H1 (cell line): ENCODE results near the gene ZBTB18. TPM values are rescaled to one million over a fixed set of nuclear protein-coding genes. Genes with fewer than 3 reads are reported as not detected.

ENCODE experiments used
- BRCA1 ChIP-seq: IDR thresholded peaks from 2 replicates; pipeline ENCODE4 v1.6.1; 2012; ENCODE audit warnings: low read depth, low read length, improper control_type of control experiment
- CBX8 ChIP-seq: fragments of 300-800, 300-1000 bp; sonication (generic); IDR thresholded peaks from 2 replicates; pipeline ENCODE4 v1.7.1; 2016; ENCODE audit warnings: low read depth, low read length, borderline replicate concordance
- CREB1 ChIP-seq: IDR thresholded peaks from 2 replicates; pipeline ENCODE4 v1.6.1; 2012; ENCODE audit warnings: inconsistent platforms
- EGR1 ChIP-seq: IDR thresholded peaks from 2 replicates; pipeline ENCODE4 v1.6.1; 2011; ENCODE audit warnings: low read depth, low read length, borderline replicate concordance
- EZH2 ChIP-seq: fragments of 200-600 bp; sonication (generic); IDR thresholded peaks from 2 replicates; pipeline ENCODE4 v1.7.1; 2012; ENCODE audit warnings: low read depth, mild to moderate bottlenecking, moderate library complexity, low read length, inconsistent platforms; ENCODE audit not compliant: severe bottlenecking
- GABPA ChIP-seq: IDR thresholded peaks from 2 replicates; pipeline ENCODE4 v1.6.1; 2011; ENCODE audit warnings: mild to moderate bottlenecking, low read length, moderate library complexity, borderline replicate concordance; ENCODE audit not compliant: insufficient read depth
- GTF2F1 ChIP-seq: IDR thresholded peaks from 2 replicates; pipeline ENCODE4 v1.6.1; 2012; ENCODE audit warnings: low read depth, low read length, improper control_type of control experiment, borderline replicate concordance
- KDM5A ChIP-seq: fragments of 200-600 bp; IDR thresholded peaks from 2 replicates; pipeline ENCODE4 v1.7.1; 2012; ENCODE audit warnings: mild to moderate bottlenecking, low read length, inconsistent platforms, mixed read lengths
- RXRA ChIP-seq: IDR thresholded peaks from 2 replicates; pipeline ENCODE4 v1.6.1; 2011; ENCODE audit warnings: low read depth, mild to moderate bottlenecking, low read length, moderate library complexity; ENCODE audit not compliant: insufficient read depth
- SIN3A ChIP-seq, 2 experiments: IDR thresholded peaks in 1 of 2; conservative IDR thresholded peaks in 1 of 2; 2 replicates each; pipeline ENCODE4 v1.6.1; 2011 to 2012; ENCODE audit warnings: low read length in 2 of 2, improper control_type of control experiment in 1 of 2, low read depth in 1 of 2, mild to moderate bottlenecking in 1 of 2
- SIRT6 ChIP-seq: IDR thresholded peaks from one replicate; pipeline ENCODE4 v1.7.1; 2012; ENCODE audit warnings: low read length, inconsistent platforms
- TBP ChIP-seq: IDR thresholded peaks from 2 replicates; pipeline ENCODE4 v1.6.1; 2011; ENCODE audit warnings: low read depth, low read length, improper control_type of control experiment
- TCF12 ChIP-seq: IDR thresholded peaks from 2 replicates; pipeline ENCODE4 v1.6.1; 2011; ENCODE audit warnings: low read depth, mild to moderate bottlenecking, low read length
- ZNF274 ChIP-seq: IDR thresholded peaks from 2 replicates; pipeline ENCODE4 v1.7.0; 2012; ENCODE audit warnings: low read length, borderline replicate concordance; ENCODE audit errors: extremely low read depth
- polyA plus RNA-seq, 7 experiments: library from polyadenylated mRNA; depleted of rRNA in 3 of 7; stranded (reverse) in 5 of 7; unstranded in 2 of 7; fragments of >200 nt in 5 of 7; fragments of 200-250 nt in 2 of 7; gene quantifications; 1 replicate in 5 of 7; 2 replicates in 1 of 7; 4 replicates in 1 of 7; pipeline versions ENCODE4 v1.2.1 to v1.2.3, GENCODE V29; 2011 to 2013; ENCODE audit warnings: missing spikeins in 2 of 7, mixed read lengths in 2 of 7
- total RNA-seq: library from RNA; stranded (reverse); fragmentation: NEBNext Ultra II Directional; extraction: Animal tissue kit (Norgen Biotek cat#: 25700); gene quantifications from 2 replicates; pipeline ENCODE4 v1.2.1, GENCODE V29; 2021
- TF ChIP-seq, protein P1 (sequence below), 3 experiments: IDR thresholded peaks; 1 replicate in 2 of 3; 2 replicates in 1 of 3; pipeline versions ENCODE4 v1.5.1 to v1.6.1; 2011; ENCODE audit warnings: low read length in 3 of 3, mild to moderate bottlenecking in 3 of 3, inconsistent platforms in 2 of 3, low read depth in 1 of 3, moderate library complexity in 1 of 3; ENCODE audit not compliant: insufficient read depth in 1 of 3; ENCODE audit errors: control extremely low read depth in 1 of 3
- TF ChIP-seq, protein P2 (sequence below): IDR thresholded peaks from 2 replicates; pipeline ENCODE4 v1.6.1; 2012; ENCODE audit warnings: low read length, inconsistent platforms
- TF ChIP-seq, protein P3 (sequence below): IDR thresholded peaks from 2 replicates; pipeline ENCODE4 v1.6.1; 2011; ENCODE audit warnings: low read depth, mild to moderate bottlenecking, low read length; ENCODE audit not compliant: insufficient read depth

The ZBTB18 gene
- total and polyA plus RNA-seq, 2 of the 8 experiments (the other 6 are each of a cell fraction or from before 2014, with no cell fraction given), result 8.5 to 14.4 TPM

DNA sequence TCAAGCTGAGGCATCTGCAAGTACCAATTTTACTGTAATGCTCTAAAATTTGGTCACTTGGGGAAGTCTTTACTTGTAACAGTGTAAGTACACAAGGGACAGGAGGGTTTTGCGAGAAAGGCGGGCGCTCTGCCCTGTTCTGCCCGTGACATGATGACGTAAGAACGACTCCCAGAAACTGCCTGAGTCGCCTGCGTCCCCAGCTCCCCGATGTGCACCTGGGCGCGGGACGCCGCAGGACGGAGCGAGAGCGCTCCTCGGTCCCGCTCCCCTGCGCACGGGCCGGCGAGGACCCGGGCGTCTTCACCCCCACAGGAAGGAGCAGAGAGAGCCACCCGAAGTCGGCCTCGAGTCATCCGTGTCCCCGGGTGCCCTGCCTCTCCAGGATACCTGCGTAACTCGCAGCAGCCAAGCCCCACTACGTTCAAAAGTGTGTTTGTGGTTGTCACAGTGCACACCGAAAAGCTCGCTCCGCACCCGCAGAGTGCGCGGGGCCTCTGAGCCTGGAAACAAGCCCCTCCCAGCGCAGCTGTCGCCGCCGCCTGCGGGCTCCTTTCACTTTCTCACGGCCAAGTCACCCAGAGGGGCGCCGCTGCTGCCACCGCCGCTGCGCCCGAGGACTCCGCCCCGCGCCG, 3.3 kb upstream of the ZBTB18 start (continued):
- TF ChIP-seq, protein P1, sequence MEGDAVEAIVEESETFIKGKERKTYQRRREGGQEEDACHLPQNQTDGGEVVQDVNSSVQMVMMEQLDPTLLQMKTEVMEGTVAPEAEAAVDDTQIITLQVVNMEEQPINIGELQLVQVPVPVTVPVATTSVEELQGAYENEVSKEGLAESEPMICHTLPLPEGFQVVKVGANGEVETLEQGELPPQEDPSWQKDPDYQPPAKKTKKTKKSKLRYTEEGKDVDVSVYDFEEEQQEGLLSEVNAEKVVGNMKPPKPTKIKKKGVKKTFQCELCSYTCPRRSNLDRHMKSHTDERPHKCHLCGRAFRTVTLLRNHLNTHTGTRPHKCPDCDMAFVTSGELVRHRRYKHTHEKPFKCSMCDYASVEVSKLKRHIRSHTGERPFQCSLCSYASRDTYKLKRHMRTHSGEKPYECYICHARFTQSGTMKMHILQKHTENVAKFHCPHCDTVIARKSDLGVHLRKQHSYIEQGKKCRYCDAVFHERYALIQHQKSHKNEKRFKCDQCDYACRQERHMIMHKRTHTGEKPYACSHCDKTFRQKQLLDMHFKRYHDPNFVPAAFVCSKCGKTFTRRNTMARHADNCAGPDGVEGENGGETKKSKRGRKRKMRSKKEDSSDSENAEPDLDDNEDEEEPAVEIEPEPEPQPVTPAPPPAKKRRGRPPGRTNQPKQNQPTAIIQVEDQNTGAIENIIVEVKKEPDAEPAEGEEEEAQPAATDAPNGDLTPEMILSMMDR (IDR thresholded peaks at IDR 0.05; ENCODE audit: control extremely low read depth in 1 of 3, insufficient read depth in 1 of 3, low read depth in 1 of 3, low read length in 3 of 3), result no peak
- TF ChIP-seq EZH2, result peak; percentile 38
- peak; percentile 81 for TF ChIP-seq CREB1
- TF ChIP-seq BRCA1, result no peak
- TF ChIP-seq GABPA, result no peak
- TF ChIP-seq, protein P2, sequence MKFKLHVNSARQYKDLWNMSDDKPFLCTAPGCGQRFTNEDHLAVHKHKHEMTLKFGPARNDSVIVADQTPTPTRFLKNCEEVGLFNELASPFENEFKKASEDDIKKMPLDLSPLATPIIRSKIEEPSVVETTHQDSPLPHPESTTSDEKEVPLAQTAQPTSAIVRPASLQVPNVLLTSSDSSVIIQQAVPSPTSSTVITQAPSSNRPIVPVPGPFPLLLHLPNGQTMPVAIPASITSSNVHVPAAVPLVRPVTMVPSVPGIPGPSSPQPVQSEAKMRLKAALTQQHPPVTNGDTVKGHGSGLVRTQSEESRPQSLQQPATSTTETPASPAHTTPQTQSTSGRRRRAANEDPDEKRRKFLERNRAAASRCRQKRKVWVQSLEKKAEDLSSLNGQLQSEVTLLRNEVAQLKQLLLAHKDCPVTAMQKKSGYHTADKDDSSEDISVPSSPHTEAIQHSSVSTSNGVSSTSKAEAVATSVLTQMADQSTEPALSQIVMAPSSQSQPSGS, result no peak
- peak; percentile 73 to 83; a peak in 2 of 4 replicates for TF ChIP-seq SIN3A (conservative IDR thresholded peaks at IDR 0.05 in 1 of 2, IDR thresholded peaks at IDR 0.05 in 1 of 2; ENCODE audit: low read depth in 1 of 2, low read length in 2 of 2)
- TF ChIP-seq TCF12, result no peak
- no peak for TF ChIP-seq SIRT6
- peak; percentile 21; the same call in 1 of the 2 replicates for TF ChIP-seq TBP
- no peak for TF ChIP-seq CBX8
- no peak for TF ChIP-seq RXRA
- TF ChIP-seq, protein P3, sequence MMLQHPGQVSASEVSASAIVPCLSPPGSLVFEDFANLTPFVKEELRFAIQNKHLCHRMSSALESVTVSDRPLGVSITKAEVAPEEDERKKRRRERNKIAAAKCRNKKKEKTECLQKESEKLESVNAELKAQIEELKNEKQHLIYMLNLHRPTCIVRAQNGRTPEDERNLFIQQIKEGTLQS, result 0 out of 2 replicates have a peak, but pooled peaks have one; percentile 5
- TF ChIP-seq EGR1, result no peak
- TF ChIP-seq ZNF274, result no peak
- TF ChIP-seq GTF2F1, result no peak
- no peak for TF ChIP-seq KDM5A
